ENCODE measurements around the gene PKN3. TPM values are rescaled to one million over a fixed set of nuclear protein-coding genes. Genes with fewer than 3 reads are reported as not detected.

PKN3 gene
- total and polyA plus RNA-seq, 9 of the 15 experiments (the other 6 are each of a cell fraction or from before 2014, with no cell fraction given), result 0.82 to 49.2 (median 19.7) TPM

DNA sequence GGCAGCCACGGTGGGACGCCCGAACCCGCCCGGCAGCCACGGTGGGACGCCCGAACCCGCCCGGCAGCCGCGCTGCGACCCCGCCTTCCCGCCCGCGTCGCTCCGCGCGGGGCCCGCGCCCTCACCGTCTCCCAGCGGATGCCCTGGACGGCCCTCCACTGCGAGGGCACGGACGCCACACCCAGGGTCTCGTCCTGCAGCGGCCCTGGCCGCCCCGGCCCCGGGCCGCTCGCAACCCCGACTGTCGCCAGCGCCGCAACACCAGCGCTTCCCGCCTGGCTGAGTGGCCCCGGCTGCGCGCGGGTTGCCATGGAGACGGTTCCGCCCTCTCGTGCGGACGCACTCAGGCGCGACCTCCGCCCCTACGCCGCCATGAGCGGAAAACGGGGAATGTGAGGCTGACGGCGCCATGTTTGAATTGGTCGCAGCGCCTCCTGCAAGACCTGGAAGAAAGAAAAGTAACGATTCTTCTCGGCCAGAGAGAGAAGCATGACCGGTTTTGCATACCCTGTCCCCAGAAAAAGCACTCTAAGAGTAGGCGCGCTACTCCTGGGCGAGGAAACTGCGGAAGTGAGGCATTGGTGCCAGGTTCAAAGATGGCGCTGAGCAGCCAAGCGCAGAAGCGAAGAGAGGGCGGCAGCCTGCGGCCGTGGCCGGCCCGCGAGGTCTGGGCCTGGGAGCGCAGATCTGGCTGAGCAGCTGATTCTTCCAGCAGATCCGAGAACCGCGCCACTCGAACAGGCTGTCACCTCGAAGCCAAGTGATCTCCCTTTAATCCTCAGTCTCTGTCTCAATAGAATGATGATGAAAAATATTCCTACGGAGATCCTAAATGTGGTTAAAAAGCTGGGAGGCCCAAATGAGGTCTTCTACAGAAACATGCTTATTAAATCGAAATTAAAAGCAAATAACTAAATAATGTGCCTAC is 45.6 kb upstream of the PKN3 start, which contains the start of gene DYNC2I2 (continued):
- TF ChIP-seq, protein P1, sequence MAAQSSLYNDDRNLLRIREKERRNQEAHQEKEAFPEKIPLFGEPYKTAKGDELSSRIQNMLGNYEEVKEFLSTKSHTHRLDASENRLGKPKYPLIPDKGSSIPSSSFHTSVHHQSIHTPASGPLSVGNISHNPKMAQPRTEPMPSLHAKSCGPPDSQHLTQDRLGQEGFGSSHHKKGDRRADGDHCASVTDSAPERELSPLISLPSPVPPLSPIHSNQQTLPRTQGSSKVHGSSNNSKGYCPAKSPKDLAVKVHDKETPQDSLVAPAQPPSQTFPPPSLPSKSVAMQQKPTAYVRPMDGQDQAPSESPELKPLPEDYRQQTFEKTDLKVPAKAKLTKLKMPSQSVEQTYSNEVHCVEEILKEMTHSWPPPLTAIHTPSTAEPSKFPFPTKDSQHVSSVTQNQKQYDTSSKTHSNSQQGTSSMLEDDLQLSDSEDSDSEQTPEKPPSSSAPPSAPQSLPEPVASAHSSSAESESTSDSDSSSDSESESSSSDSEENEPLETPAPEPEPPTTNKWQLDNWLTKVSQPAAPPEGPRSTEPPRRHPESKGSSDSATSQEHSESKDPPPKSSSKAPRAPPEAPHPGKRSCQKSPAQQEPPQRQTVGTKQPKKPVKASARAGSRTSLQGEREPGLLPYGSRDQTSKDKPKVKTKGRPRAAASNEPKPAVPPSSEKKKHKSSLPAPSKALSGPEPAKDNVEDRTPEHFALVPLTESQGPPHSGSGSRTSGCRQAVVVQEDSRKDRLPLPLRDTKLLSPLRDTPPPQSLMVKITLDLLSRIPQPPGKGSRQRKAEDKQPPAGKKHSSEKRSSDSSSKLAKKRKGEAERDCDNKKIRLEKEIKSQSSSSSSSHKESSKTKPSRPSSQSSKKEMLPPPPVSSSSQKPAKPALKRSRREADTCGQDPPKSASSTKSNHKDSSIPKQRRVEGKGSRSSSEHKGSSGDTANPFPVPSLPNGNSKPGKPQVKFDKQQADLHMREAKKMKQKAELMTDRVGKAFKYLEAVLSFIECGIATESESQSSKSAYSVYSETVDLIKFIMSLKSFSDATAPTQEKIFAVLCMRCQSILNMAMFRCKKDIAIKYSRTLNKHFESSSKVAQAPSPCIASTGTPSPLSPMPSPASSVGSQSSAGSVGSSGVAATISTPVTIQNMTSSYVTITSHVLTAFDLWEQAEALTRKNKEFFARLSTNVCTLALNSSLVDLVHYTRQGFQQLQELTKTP (IDR thresholded peaks at IDR 0.05; ENCODE audit: low read depth in 1 of 2, partially characterized antibody in 2 of 2), result peak; percentile 20 to 88
- TF ChIP-seq, protein P2, sequence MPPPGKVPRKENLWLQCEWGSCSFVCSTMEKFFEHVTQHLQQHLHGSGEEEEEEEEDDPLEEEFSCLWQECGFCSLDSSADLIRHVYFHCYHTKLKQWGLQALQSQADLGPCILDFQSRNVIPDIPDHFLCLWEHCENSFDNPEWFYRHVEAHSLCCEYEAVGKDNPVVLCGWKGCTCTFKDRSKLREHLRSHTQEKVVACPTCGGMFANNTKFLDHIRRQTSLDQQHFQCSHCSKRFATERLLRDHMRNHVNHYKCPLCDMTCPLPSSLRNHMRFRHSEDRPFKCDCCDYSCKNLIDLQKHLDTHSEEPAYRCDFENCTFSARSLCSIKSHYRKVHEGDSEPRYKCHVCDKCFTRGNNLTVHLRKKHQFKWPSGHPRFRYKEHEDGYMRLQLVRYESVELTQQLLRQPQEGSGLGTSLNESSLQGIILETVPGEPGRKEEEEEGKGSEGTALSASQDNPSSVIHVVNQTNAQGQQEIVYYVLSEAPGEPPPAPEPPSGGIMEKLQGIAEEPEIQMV (tag; conservative IDR thresholded peaks at IDR 0.05; ENCODE audit: low read depth), result peak; percentile 88
- TF ChIP-seq MXI1 (IDR thresholded peaks at IDR 0.05; ENCODE audit: low read depth, low read length) (peak; percentile 92), POLR2AphosphoS5 (IDR thresholded peaks at IDR 0.05; ENCODE audit: control insufficient read depth, insufficient read depth, low read depth, low read length) (peak; percentile 89), IRF2 (CRISPR knock-in tag; IDR thresholded peaks at IDR 0.05) (no peak), RERE (CRISPR knock-in tag; IDR thresholded peaks at IDR 0.05; ENCODE audit: borderline replicate concordance) (peak; percentile 47; the same call in 1 of the 2 replicates), ZNF165 (CRISPR knock-in tag; IDR thresholded peaks at IDR 0.05; ENCODE audit: borderline replicate concordance) (peak; percentile 84; the same call in 1 of the 2 replicates), SRF (CRISPR knock-in tag; IDR thresholded peaks at IDR 0.05) (peak; percentile 59 to 77; a peak in 2 of 4 replicates), ZNF551 (CRISPR knock-in tag; IDR thresholded peaks at IDR 0.05) (no peak), ZNF146 (CRISPR knock-in tag; IDR thresholded peaks at IDR 0.05; ENCODE audit: unreplicated experiment) (peak; percentile 2), YY1 (IDR thresholded peaks at IDR 0.05; ENCODE audit: borderline replicate concordance in 1 of 3, control insufficient read depth in 1 of 3, extremely low read depth in 1 of 3, insufficient read depth in 3 of 3, insufficient read length in 1 of 3, insufficient replicate concordance in 2 of 3, low read depth in 1 of 3, low read length in 2 of 3) (peak; percentile 98 to 100 (median 99))

Data from K562 (cell line).